Retinal pigment epithelial cell (primary cell): ENCODE data around the gene DNHD1.

Experiments
- DNase-seq: peaks from one replicate; pipeline ENCODE4 v3.0.0-alpha.2; 2010; ENCODE audit warnings: low read depth
- H3K4me3 ChIP-seq: 2 replicates; pipeline ENCODE4 v1.5.1; 2011; ENCODE audit warnings: mild to moderate bottlenecking, low read length, control low read depth, moderate library complexity
- TF ChIP-seq, protein P1 (sequence below): conservative IDR thresholded peaks from 2 replicates; pipeline ENCODE4 v1.5.1; 2011; ENCODE audit warnings: low read depth, low read length, control low read depth, inconsistent platforms

The DNHD1 gene

DNA sequence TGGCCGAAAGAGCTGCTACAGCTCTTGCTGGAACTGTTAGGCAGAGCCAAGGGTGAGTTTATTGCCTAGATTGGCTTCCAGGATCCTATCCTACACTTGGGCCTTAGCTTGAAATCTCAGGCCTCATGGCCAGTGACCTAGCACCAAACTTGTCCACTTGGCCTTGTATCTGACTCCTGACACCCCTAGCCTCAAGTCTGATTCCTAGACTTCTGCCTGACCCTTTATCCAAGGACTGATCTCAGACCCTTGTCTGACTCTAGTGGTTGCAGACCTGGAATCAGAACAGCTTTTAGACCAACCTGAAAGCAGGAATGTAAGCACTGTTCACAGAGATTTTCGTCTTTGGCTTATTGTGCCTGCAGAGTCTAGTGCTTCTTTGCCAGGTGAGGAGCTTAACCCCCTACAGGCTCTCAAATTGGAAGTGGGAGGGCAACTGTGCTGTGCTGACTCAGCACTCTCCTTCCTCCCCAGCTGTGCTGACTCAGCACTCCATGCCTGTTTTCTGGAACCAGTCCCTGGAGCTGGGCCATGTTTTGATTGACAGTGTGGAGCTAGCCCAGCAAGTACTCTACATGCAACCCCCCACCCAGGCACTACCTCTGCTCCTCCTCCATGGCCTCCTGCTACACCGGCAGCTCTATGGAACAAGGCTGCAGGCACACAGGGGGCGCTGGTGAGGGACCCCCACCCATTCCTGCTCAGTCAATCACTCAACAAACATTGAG lies 71.3 kb downstream of the DNHD1 start:
- DNase-seq: no peak
- TF ChIP-seq, protein P1, sequence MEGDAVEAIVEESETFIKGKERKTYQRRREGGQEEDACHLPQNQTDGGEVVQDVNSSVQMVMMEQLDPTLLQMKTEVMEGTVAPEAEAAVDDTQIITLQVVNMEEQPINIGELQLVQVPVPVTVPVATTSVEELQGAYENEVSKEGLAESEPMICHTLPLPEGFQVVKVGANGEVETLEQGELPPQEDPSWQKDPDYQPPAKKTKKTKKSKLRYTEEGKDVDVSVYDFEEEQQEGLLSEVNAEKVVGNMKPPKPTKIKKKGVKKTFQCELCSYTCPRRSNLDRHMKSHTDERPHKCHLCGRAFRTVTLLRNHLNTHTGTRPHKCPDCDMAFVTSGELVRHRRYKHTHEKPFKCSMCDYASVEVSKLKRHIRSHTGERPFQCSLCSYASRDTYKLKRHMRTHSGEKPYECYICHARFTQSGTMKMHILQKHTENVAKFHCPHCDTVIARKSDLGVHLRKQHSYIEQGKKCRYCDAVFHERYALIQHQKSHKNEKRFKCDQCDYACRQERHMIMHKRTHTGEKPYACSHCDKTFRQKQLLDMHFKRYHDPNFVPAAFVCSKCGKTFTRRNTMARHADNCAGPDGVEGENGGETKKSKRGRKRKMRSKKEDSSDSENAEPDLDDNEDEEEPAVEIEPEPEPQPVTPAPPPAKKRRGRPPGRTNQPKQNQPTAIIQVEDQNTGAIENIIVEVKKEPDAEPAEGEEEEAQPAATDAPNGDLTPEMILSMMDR: no peak
- H3K4me3 ChIP-seq: no peak overlapping the region

DNA sequence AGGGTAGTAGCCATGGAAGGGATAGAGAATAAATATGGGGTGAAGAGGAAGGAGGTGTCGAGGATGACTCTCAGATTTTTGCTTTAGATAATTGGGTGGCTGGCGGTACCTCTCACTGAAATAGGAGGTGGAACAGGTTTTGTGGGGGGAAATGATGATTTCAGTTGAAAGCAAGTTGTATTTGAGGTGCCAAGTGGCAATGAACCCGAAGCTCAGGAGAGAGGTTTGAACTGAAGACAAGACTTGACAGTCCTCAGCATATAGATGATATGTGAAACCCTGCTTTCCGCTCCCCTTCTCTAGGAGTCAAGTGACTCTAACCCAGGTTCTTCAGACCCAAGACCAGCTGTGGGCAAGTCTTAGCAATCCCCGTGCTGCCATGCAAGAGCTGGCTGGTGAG lies 72.6 kb downstream of the DNHD1 start:
- DNase-seq: no peak
- TF ChIP-seq, protein P1: no peak
- H3K4me3 ChIP-seq: no peak overlapping the region

DNA sequence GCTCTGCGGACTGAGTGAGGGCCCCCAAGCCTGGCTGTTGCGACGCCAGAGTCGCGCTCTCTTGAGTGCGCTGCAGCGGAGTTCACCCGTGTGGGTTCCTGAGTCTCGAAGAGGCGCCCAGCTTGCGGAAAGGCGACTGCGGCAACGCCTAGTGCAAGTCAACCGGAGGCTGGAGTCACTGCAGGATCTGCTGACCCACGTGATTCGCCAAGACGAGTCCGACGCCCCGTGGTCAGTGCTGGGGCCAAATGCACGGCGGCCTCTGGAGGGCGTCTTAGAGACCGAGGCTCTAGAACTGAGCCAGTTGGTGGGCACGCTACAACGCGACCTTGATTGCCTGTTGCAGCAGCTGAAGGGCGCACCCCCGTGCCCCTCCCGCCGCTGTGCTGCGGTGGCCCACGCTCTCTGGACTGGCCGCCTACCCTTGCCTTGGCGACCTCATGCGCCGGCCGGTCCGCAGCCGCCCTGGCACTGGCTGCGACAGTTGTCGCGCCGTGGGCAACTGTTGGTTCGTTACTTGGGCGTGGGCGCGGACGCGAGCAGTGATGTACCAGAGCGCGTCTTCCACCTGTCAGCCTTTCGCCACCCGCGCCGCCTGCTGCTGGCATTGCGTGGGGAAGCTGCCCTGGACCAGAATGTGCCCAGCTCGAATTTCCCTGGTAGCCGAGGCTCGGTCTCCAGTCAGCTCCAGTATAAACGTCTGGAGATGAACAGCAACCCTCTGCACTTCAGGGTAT lies 73.8 kb downstream of the DNHD1 start:
- DNase-seq: no peak
- TF ChIP-seq, protein P1: no peak
- H3K4me3 ChIP-seq: no peak overlapping the region

DNA sequence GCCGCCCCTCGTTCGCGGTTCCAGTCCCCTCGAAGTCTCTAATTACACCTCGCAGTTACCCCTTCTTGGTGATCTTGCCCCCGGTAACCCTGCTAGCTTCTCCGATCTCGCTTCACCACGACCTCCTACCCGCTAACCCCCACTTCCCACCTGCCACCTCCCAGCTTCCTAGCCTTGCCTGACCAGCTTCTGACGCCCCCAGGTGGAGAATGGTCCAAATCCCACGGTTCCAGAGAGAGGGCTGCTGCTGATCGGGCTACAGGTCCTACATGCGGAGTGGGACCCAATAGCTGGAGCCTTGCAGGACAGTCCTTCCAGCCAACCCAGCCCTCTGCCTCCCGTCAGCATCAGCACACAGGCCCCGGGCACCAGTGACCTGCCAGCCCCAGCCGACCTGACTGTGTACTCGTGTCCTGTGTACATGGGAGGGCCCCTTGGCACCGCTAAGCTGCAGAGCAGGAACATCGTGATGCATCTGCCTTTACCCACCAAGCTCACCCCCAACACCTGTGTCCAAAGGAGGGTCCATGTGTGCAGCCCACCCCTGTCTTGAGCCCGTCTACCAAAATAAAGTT lies 74.4 kb downstream of the DNHD1 start:
- no peak for DNase-seq

DNA sequence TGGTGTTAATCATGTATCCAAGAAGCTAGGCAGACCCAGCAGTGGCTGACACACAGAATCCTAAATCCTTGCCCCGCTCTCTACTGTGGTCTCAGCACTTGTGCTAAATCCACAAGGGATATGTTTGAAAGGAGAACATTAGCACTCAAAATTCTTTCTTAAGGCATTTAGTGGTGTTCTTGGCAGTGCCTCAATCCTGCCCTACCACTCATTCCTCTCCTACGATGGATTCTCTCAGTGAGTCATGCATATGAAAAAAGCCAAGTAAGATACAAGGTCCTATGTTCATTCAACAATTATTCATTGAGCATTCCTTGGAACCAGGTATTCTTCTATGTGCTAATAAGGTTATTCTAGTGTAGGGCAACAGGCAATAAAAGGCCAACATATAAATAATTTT lies 75.1 kb downstream of the DNHD1 start:
- TF ChIP-seq, protein P1: no peak
- no peak overlapping the region for H3K4me3 ChIP-seq
- no peak for DNase-seq

More for the DNA sequence above, 74.4 kb downstream of the DNHD1 start:
- TF ChIP-seq, protein P1: no peak
- H3K4me3 ChIP-seq: no peak overlapping the region

DNA sequence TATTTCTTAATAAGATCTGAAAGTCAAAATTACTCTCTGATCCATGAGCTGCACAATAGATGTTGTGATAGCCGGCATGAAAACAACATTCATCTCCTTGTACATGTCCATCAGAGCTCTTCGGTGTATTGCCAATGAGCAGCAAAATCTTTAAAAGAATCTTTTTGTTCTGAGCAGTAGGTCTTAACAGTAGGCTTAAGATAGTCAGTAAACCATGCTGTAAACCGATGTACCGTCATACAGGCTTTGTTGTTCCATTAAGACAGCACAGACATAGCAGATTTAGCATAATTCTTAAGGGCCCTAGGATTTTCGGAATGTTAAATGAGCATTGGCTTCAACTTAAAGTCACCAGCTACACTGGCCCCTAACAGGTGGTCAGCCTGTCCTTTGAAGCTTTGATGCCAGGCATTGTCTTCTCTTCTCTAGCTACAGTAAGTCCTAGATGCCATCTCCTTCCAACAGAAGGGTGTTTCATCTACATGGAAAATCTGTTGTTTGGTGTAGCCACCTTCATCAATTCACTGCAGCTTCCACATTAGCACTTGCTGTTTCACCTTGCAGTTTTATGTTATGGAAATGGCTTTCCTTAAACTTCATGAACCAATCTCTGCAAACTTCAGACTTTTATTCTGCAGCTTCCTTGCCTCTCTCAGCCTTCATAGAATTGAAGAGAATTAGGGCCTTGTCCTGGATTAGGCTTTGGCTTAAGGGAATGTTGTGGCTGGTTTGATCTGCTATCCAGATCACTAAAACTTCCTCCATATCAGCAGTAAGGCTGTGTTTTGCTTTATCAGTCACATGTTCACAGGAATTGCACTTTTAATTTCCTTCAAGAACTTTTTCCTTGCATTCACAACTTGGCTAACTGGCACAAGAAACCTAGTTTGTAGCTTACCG lies 78.0 kb downstream of the DNHD1 start:
- DNase-seq: no peak
- TF ChIP-seq, protein P1: no peak
- H3K4me3 ChIP-seq: no peak overlapping the region
